NT2/D1 (cell line): ENCODE data around the gene LCP2.

Experiments
- YY1 ChIP-seq: IDR thresholded peaks from 2 replicates; pipeline ENCODE4 v1.6.1; 2011; ENCODE audit not compliant: insufficient read length, insufficient read depth
- ZNF274 ChIP-seq: IDR thresholded peaks from 2 replicates; pipeline ENCODE4 v1.6.1; 2011; ENCODE audit warnings: mild to moderate bottlenecking, low read depth, low read length

DNA sequence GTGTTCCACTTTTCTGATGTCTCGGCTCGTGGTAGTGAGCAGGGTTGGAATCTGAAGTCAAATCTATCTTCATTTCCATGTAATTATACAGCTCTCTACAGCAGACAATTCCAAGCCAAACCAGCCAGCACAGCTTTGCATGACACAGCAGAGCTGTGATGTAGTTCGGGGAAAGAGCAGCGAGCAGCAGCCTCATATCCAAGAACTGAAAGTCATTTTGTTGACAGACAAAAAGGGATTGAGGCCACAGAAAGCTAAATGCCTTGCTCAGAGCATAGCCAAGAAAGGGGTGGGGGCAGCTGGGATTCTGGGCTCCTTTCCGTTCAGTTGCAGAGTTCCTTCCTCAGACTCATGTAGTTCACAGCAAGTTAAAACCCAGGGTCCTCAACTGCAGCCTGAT is 32.1 kb downstream of the LCP2 start:
- TF ChIP-seq ZNF274 (no peak), YY1 (no peak)
